ENCODE results near the gene PDZD7.

DNA sequence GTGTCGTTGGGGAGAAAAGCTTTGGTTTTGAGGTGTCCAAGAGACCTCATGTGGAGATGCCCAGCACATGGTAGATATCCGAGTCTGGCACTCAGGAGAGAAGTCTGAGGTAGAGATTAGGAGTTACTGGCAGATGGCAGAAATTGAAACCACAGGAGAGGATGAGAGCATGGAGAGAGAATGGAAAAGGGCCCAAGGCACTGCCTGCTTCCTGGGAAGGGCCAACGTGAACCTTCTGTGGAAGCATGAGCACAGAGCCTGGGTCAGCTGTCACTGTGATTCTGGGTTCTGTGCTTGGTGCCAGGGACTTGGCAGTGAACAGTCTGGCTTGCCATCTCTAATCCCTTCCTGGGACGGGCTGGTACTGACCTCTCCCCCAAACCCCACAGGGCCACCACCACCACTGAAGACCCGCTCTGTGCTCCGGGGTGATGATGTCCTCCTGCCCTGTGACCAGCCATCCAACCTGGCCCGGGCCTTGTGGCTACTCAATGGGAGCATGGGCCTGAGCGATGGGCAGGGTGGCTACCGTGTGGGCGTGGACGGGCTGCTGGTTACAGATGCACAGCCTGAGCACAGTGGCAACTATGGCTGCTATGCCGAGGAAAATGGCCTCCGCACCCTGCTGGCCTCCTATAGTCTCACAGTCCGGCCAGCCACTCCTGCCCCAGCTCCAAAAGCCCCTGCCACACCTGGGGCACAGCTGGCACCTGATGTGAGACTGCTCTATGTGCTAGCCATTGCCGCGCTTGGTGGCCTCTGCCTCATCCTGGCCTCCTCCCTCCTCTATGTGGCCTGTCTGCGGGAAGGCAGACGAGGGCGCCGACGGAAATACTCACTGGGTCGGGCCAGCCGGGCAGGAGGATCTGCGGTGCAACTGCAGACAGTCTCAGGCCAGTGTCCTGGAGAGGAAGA is 47.8 kb downstream of the PDZD7 start:
- TF ChIP-seq, protein P1, sequence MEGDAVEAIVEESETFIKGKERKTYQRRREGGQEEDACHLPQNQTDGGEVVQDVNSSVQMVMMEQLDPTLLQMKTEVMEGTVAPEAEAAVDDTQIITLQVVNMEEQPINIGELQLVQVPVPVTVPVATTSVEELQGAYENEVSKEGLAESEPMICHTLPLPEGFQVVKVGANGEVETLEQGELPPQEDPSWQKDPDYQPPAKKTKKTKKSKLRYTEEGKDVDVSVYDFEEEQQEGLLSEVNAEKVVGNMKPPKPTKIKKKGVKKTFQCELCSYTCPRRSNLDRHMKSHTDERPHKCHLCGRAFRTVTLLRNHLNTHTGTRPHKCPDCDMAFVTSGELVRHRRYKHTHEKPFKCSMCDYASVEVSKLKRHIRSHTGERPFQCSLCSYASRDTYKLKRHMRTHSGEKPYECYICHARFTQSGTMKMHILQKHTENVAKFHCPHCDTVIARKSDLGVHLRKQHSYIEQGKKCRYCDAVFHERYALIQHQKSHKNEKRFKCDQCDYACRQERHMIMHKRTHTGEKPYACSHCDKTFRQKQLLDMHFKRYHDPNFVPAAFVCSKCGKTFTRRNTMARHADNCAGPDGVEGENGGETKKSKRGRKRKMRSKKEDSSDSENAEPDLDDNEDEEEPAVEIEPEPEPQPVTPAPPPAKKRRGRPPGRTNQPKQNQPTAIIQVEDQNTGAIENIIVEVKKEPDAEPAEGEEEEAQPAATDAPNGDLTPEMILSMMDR (IDR thresholded peaks at IDR 0.05; ENCODE audit: low read length), result no peak
- no peak for TF ChIP-seq EZH2 (optimal IDR thresholded peaks at IDR 0.05; ENCODE audit: low read depth, low read length)
